ENCODE measurements around the gene RASGRF2.

DNA sequence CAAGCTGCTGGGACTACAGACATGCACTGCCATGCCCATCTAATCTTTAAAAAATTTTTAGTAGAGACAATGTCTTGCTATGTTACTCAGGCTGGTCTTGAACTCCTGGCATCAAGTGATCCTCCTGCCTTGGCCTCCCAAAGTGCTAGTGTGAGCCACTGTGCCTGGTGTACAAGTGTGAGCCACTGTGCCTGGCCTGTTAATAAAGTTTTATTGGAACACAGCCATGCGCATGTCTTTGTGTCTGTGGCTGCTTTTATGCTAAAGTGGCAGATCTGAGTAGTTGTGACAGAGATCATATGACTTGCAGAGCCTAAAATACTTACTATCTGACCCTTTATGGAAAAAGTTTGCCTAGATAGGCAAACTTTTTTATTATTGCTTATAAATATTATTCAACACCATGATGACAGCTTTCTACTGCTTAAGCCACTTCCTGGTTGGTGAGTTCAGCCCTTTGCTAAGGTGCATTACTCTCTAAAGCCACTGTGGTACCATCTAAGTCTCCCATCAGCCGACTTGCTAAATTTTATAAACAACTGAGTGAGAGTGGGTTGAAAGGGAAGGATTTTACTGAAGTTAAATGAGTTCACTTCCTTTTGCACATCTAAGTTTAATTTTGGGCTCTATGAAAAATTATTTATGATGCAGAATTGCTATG is 133.5 kb downstream of the RASGRF2 start:
- TF ChIP-seq, protein P1, sequence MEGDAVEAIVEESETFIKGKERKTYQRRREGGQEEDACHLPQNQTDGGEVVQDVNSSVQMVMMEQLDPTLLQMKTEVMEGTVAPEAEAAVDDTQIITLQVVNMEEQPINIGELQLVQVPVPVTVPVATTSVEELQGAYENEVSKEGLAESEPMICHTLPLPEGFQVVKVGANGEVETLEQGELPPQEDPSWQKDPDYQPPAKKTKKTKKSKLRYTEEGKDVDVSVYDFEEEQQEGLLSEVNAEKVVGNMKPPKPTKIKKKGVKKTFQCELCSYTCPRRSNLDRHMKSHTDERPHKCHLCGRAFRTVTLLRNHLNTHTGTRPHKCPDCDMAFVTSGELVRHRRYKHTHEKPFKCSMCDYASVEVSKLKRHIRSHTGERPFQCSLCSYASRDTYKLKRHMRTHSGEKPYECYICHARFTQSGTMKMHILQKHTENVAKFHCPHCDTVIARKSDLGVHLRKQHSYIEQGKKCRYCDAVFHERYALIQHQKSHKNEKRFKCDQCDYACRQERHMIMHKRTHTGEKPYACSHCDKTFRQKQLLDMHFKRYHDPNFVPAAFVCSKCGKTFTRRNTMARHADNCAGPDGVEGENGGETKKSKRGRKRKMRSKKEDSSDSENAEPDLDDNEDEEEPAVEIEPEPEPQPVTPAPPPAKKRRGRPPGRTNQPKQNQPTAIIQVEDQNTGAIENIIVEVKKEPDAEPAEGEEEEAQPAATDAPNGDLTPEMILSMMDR (IDR thresholded peaks at IDR 0.05) = no peak
- no peak for TF ChIP-seq ZFX (IDR thresholded peaks at IDR 0.05; ENCODE audit: borderline replicate concordance)
